ENCODE results near the gene AOC3.

- TF ChIP-seq EZH2phosphoT487 (IDR thresholded peaks at IDR 0.05; ENCODE audit: borderline replicate concordance, low read depth) (no peak), CTCF (IDR thresholded peaks at IDR 0.05) (no peak), TAF1 (IDR thresholded peaks at IDR 0.05; ENCODE audit: borderline replicate concordance, low read depth, low read length) (no peak)
Observed at GRCh38 chr17:42878123-42878880, 27.3 kb downstream of the AOC3 start.
